GM12874 (cell line): ENCODE measurements around the gene PADI1.

Experiments used
- TF ChIP-seq, protein P1 (sequence below): IDR thresholded peaks from 2 replicates; pipeline ENCODE4 v1.5.1; 2011; ENCODE audit warnings: low read depth, mild to moderate bottlenecking, control low read depth, low read length, moderate library complexity; ENCODE audit not compliant: insufficient read depth

PADI1 gene

GRCh38 chr1:17162941-17163340, 42.0 kb upstream of the PADI1 start:
- TF ChIP-seq, protein P1, sequence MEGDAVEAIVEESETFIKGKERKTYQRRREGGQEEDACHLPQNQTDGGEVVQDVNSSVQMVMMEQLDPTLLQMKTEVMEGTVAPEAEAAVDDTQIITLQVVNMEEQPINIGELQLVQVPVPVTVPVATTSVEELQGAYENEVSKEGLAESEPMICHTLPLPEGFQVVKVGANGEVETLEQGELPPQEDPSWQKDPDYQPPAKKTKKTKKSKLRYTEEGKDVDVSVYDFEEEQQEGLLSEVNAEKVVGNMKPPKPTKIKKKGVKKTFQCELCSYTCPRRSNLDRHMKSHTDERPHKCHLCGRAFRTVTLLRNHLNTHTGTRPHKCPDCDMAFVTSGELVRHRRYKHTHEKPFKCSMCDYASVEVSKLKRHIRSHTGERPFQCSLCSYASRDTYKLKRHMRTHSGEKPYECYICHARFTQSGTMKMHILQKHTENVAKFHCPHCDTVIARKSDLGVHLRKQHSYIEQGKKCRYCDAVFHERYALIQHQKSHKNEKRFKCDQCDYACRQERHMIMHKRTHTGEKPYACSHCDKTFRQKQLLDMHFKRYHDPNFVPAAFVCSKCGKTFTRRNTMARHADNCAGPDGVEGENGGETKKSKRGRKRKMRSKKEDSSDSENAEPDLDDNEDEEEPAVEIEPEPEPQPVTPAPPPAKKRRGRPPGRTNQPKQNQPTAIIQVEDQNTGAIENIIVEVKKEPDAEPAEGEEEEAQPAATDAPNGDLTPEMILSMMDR: no peak

DNA sequence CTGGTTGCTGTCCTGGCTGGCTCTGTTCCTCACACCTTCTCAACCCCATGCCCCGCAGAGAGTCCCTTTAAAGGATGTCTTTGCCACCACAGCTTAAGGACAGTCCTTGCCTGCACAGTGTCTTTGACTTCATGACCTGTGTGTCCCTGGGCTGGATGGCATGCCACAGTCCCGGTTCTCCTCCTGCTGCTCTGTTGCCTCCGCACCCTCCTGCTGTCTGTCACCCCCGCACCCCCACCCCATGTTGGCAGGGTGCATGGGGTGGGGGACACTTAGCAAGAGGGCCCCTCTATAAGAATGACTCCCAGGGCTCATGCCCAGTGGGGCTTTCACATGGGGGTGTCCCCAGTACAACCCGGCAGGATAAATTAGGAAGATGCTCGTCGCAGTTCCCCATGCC, 41.6 kb upstream of the PADI1 start:
- TF ChIP-seq, protein P1: no peak

- TF ChIP-seq, protein P1: no peak
Measured at GRCh38 chr1:17163789-17164666, 40.9 kb upstream of the PADI1 start.

DNA sequence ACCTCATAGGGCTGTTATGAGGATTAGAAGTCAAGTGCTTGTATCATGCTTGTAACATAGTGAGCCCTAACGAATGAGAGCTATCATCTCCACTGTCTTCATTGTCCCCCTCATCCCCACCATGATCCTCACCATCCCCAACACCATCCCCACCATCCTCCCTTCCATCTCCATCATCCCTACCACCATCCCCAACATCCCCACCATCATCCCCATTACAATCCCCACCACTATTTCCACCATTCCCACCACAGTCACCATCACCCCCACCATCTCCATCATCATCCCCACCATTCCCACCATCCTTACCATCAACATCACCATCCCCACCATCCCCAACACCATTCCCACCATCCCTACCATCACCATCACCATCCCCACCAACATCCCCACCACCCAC, 39.1 kb upstream of the PADI1 start:
- TF ChIP-seq, protein P1: no peak

- TF ChIP-seq, protein P1: no peak
Measured at GRCh38 chr1:17167041-17167785, 37.7 kb upstream of the PADI1 start.

DNA sequence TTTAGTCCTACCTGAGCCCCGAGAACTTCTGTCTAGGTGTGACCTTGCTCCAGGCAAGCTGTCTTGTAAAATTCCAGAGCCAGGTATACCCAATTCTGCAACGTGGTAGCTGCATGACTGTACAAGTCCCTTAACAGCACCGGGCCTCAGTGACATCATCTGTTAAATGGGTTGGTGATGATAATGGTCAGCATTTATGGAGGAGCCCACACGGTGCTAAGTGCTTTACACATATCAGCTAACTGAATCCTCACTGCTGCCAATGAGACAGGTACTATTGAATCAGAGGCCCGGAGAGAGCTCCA, 37.2 kb upstream of the PADI1 start:
- TF ChIP-seq, protein P1: no peak

- TF ChIP-seq, protein P1: no peak
Measured at GRCh38 chr1:17168091-17168876, 36.6 kb upstream of the PADI1 start.
